Panc1 (cell line): ENCODE measurements around the gene GDF10.

Source experiments
- CTCF ChIP-seq: fragments of 450-650 bp; IDR thresholded peaks from 2 replicates; pipeline ENCODE4 v1.5.1; 2017; ENCODE audit warnings: mild to moderate bottlenecking
- POLR2AphosphoS5 ChIP-seq: IDR thresholded peaks from 2 replicates; pipeline ENCODE4 v1.6.1; 2012; ENCODE audit warnings: mild to moderate bottlenecking, low read depth, low read length, moderate library complexity

- TF ChIP-seq CTCF (no peak), POLR2AphosphoS5 (no peak)
Observed at GRCh38 chr10:47326927-47327330, 26.9 kb downstream of the GDF10 start.
